Measurements from ENCODE around the gene FLRT2. TPM values are rescaled to one million over a fixed set of nuclear protein-coding genes. Genes with fewer than 3 reads are reported as not detected.

The FLRT2 gene
- total and polyA plus RNA-seq, 9 of the 15 experiments (the other 6 are each of a cell fraction or from before 2014, with no cell fraction given) = 0.02 TPM; not detected in 8

GRCh38 chr14:85508863-85509262 lies 21.1 kb upstream of the FLRT2 start:
- 0% methylated on average over 3 of the region's 6 CpGs for WGBS (ENCODE audit: insufficient coverage, low coverage, missing lambda C conversion rate)
- H3K9ac ChIP-seq (ENCODE audit: insufficient read depth in 1 of 2, low read depth in 2 of 2, low read length in 2 of 2) = no peak overlapping the region
- no peaks in the 10 kb centered on the region for H3K9me1 ChIP-seq (ENCODE audit: control insufficient read depth, insufficient read depth, low read length)
- ChIA-PET CTCF (ENCODE audit: low intra/inter-chr PET ratio) (no interaction called here), POLR2A (no interaction called here)
- no peaks in the 10 kb centered on the region for H3K4me1 ChIP-seq (replicated peaks in 1 of 2; ENCODE audit: control insufficient read depth in 2 of 2, insufficient read depth in 2 of 2, low read length in 2 of 2)
- H3K4me2 ChIP-seq (ENCODE audit: insufficient read depth, low read length) = no peak overlapping the region
- H3K36me3 ChIP-seq (ENCODE audit: control insufficient read depth, insufficient read depth, low read length) = no peaks in the 10 kb centered on the region
- no peak for ATAC-seq
- no peak for FAIRE-seq
- intact Hi-C loops (cut with micrococcal nuclease) = no loop called here
- no TSS peak for BruUV-seq (replicated peaks)
- H3K27ac ChIP-seq (ENCODE audit: extremely low read depth, low read depth, low read length) = no peak overlapping the region
- in situ Hi-C loops (cut with MboI) = no loop called here
- no peaks in the 10 kb centered on the region for H3K9me3 ChIP-seq (replicated peaks; ENCODE audit: control insufficient read depth, insufficient read depth, low read depth, low read length)
- H3K27me3 ChIP-seq (ENCODE audit: control insufficient read depth in 2 of 2, insufficient read depth in 2 of 2, low read length in 2 of 2) = no peaks in the 10 kb centered on the region
- H3K79me2 ChIP-seq (ENCODE audit: control insufficient read depth, insufficient read depth, low read length) = no peaks in the 10 kb centered on the region
- no peak overlapping the region for H2AFZ ChIP-seq (ENCODE audit: low read depth, low read length)
- H4K20me1 ChIP-seq (replicated peaks; ENCODE audit: control insufficient read depth, insufficient read depth, low read length) = no peaks in the 10 kb centered on the region
- TF ChIP-seq THRA (IDR thresholded peaks at IDR 0.05) = no peak
- no peak for TF ChIP-seq DMBX1 (CRISPR knock-in tag; IDR thresholded peaks at IDR 0.05; ENCODE audit: borderline replicate concordance)
- TF ChIP-seq KAT2B (IDR thresholded peaks at IDR 0.05; ENCODE audit: low read depth, low read length) = no peak
- TF ChIP-seq POLR2A (conservative IDR thresholded peaks at IDR 0.05) = no peak
- no peak for TF ChIP-seq FIP1L1 (IDR thresholded peaks at IDR 0.05; ENCODE audit: low read depth, low read length, poor library complexity, severe bottlenecking)
- TF ChIP-seq ZNF586 (CRISPR knock-in tag; conservative IDR thresholded peaks at IDR 0.05) = no peak
- no peak for TF ChIP-seq CBFA2T3 (IDR thresholded peaks at IDR 0.05)
- no peak for TF ChIP-seq PBX2 (CRISPR knock-in tag; IDR thresholded peaks at IDR 0.05; ENCODE audit: low read depth)
- no peak for TF ChIP-seq PBX2 (tag; conservative IDR thresholded peaks at IDR 0.05; ENCODE audit: low read depth)
- no peak for TF ChIP-seq CHD4 (IDR thresholded peaks at IDR 0.05; ENCODE audit: insufficient read depth, insufficient replicate concordance, low read depth, low read length, poor library complexity, severe bottlenecking)
- TF ChIP-seq ZNF124 (CRISPR knock-in tag; IDR thresholded peaks at IDR 0.05) = no peak
- no peak for TF ChIP-seq DDX20 (tag; IDR thresholded peaks at IDR 0.05; ENCODE audit: low read depth)
- no peak for TF ChIP-seq CEBPG (CRISPR knock-in tag; IDR thresholded peaks at IDR 0.05)
- no peak for TF ChIP-seq CEBPG (tag; conservative IDR thresholded peaks at IDR 0.05 in 1 of 2, IDR thresholded peaks at IDR 0.05 in 1 of 2)
- TF ChIP-seq STAT6 (CRISPR knock-in tag; IDR thresholded peaks at IDR 0.05) = no peak
- no peak for TF ChIP-seq GATA2 (CRISPR knock-in tag; IDR thresholded peaks at IDR 0.05)
- TF ChIP-seq PCBP1 (IDR thresholded peaks at IDR 0.05; ENCODE audit: low read depth, low read length, poor library complexity, severe bottlenecking) = no peak
- TF ChIP-seq HLTF (IDR thresholded peaks at IDR 0.05) = no peak
- no peak for DNase-seq (ENCODE audit: extremely low read depth in 1 of 4, low spot score in 3 of 4)
- no peak overlapping the region for H3K4me3 ChIP-seq

All from K562 (cell line).